Subcutaneous abdominal adipose tissue (tissue), 5 donors: ENCODE measurements around the gene POLR2E.
A peak's percentile ranks its signal among the peaks of the same experiment; 100 is the strongest.

ENCODE experiments used
- H3K27ac ChIP-seq: one replicate; pipeline ENCODE4 v1.7.0; 2013; ENCODE audit warnings: low read depth, mild to moderate bottlenecking, inconsistent platforms, low read length, moderate library complexity
- H3K27me3 ChIP-seq, 5 donors: one replicate each; pipeline ENCODE4 v1.7.0; 2013; ENCODE audit warnings: low read length in 5 of 5, inconsistent platforms in 1 of 5; ENCODE audit not compliant: control insufficient read depth in 5 of 5, insufficient read depth in 4 of 5
- H3K36me3 ChIP-seq, 5 donors: one replicate each; pipeline ENCODE4 v1.7.0; 2013; ENCODE audit warnings: low read length in 5 of 5; ENCODE audit not compliant: control insufficient read depth in 5 of 5, insufficient read depth in 5 of 5
- H3K4me1 ChIP-seq, 5 donors: one replicate each; pipeline ENCODE4 v1.7.0; 2013; ENCODE audit warnings: low read length in 5 of 5, mild to moderate bottlenecking in 3 of 5, moderate library complexity in 1 of 5; ENCODE audit not compliant: control insufficient read depth in 5 of 5, insufficient read depth in 5 of 5
- H3K4me3 ChIP-seq, 5 donors: one replicate each; pipeline ENCODE4 v1.7.0; 2013; ENCODE audit warnings: low read length in 5 of 5, low read depth in 1 of 5
- H3K9ac ChIP-seq, 5 donors: one replicate each; pipeline ENCODE4 v1.7.0; 2013; ENCODE audit warnings: low read length in 5 of 5, mild to moderate bottlenecking in 4 of 5, moderate library complexity in 3 of 5
- H3K9me3 ChIP-seq, 5 donors: one replicate each; pipeline ENCODE4 v1.7.0; 2013; ENCODE audit warnings: low read length in 5 of 5; ENCODE audit not compliant: control insufficient read depth in 5 of 5
- donor health status: healthy.
- donor health status: healthy.
- donor health status: healthy.
- donor health status: healthy.
- donor health status: healthy.

POLR2E gene

DNA sequence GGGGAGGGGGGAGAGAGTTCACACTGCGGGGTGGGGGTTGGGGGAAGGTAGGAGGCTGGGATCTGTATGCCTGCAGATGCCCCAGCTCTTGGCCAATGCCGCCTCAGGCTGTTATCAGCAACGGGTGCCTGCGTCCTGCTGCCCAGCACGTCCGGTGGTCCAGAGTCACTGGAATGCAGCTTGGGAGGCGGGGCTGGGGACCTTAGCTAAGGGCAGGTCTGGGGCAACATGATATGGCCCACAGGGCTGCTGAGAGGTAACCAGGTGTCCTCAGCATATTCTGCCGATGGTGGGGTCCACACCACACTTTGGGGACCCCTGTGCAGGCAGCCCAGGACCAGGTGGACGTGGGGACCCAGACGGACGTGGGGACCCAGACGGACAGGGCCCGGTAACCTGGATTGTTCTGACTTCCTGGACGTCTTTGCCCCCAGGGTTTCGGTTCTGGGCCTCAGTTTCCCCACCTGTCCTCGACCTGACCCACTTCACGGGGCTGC, 28.9 kb downstream of the POLR2E start:
- H3K36me3 ChIP-seq = peaks cover 0 to 3% (median 0%) of the 10 kb centered on the region in 5 donors
- no peaks in the 10 kb centered on the region for H3K9me3 ChIP-seq
- no peak overlapping the region for H3K27ac ChIP-seq
- H3K9ac ChIP-seq = no peak overlapping the region
- peak overlapping the region in 2 of 5 donors; percentile 55 to 67 for H3K4me3 ChIP-seq
- H3K4me1 ChIP-seq = peaks cover 0 to 54% (median 45%) of the 10 kb centered on the region in 5 donors
- peaks cover 0 to 49% (median 6%) of the 10 kb centered on the region in 5 donors for H3K27me3 ChIP-seq

DNA sequence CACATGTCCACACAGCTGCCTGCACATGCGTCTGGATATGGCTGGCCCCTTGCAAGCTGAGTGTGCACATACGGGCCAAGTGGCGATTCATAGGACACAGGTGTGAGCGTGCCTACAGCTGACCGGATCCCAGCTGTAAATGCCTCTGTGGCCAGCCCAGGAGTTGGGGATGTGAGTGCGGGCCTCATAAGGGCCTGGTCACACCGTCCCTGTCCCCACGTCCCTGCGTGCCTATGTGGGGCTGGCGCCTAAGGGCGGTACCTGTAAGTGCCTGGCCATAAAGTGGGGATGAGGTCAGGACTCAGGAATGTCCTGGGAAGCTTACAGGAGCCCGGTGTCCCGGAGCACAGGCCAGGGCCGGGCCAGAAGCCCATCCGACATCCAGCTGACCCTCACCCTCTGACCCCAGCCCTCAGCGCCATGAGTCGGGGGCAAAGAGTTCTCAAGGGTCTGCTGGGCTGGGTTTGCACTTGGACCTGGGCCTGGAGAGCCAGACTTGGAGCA, 29.5 kb downstream of the POLR2E start:
- no peak overlapping the region for H3K27ac ChIP-seq
- peaks cover 0 to under 1% (median 0%) of the 10 kb centered on the region in 5 donors for H3K9me3 ChIP-seq
- no peak overlapping the region for H3K9ac ChIP-seq
- H3K27me3 ChIP-seq = peaks cover 0 to 45% (median 2%) of the 10 kb centered on the region in 5 donors
- H3K36me3 ChIP-seq = peaks cover 0 to 3% (median 0%) of the 10 kb centered on the region in 5 donors
- peaks cover 0 to 50% (median 42%) of the 10 kb centered on the region in 5 donors for H3K4me1 ChIP-seq
- no peak overlapping the region for H3K4me3 ChIP-seq

DNA sequence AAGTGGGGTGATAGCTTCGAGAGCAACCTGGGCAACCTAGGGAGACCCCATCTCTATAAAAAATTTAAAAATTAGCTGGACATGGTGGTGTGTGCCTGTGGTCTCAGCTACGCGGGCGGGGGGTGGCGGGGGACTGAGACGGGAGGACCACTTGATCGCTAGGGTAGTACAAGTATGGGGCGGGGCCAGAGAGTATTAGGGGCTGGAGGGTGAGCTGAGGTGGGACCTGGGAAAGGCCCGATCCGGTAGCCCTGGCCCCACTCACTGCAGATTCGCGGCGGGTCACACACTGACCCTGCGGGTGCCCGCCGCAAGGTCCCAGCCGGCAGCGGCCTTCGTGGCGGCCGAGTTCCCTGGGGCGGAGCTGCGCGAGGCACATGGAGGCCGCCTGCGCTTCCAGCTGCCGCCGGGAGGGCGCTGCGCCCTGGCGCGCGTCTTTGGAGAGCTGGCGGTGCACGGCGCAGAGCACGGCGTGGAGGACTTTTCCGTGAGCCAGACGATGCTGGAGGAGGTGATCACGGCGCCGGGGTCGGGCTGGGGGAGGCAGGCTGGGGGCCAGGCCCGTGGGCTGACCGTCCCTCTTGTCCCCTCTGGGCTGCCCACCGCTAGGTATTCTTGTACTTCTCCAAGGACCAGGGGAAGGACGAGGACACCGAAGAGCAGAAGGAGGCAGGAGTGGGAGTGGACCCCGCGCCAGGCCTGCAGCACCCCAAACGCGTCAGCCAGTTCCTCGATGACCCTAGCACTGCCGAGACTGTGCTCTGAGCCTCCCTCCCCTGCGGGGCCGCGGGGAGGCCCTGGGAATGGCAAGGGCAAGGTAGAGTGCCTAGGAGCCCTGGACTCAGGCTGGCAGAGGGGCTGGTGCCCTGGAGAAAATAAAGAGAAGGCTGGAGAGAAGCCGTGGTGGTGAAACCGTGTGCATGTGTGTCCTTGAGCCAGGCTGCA, 30.2 kb downstream of the POLR2E start:
- peaks cover 0 to 44% (median 0%) of the 10 kb centered on the region in 5 donors for H3K27me3 ChIP-seq
- H3K9ac ChIP-seq = no peak overlapping the region
- peaks cover 0 to 3% (median 0%) of the 10 kb centered on the region in 5 donors for H3K36me3 ChIP-seq
- H3K4me3 ChIP-seq = peak overlapping the region in 1 of 5 donors; percentile 11
- H3K9me3 ChIP-seq = peaks cover 0 to 2% (median under 1%) of the 10 kb centered on the region in 5 donors
- no peak overlapping the region for H3K27ac ChIP-seq
- peaks cover 0 to 47% (median 39%) of the 10 kb centered on the region in 5 donors for H3K4me1 ChIP-seq

DNA sequence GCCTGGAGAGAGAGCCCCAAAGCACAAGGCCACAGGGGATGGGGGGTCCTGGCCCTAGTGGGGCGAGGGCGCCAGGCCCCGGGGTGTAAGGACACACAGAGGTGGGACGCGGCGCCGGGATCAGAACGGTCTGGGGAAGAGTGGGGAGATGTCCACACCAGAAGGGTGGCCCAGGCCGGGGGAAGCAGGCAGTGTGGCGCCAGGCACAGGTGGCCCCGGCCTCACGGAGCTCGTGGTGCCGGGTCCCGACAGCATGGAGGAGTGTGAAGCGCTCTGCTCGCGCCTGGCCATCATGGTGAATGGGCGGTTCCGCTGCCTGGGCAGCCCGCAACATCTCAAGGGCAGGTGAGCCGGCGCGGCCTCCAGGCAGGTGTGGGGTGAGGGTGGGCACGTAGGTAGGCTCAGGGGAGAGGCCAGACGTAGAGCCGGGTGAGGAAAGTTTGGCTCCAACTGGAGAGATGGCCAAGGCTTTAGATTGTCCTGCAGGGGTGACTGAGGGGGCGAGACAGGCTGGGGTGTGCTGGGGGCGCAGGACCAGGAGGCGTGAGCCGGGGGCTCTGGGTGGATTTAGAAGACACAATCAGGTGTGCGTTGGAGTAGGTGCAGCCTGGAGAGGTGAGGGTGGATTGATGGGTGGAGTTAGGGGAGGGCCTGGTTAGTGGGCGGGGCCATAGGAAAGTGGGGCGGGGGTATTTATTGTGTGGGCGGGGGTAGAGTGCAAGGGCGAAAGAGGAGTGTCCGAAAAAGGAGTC, 31.1 kb downstream of the POLR2E start:
- H3K4me1 ChIP-seq = peaks cover 0 to 38% (median 33%) of the 10 kb centered on the region in 5 donors
- no peak overlapping the region for H3K4me3 ChIP-seq
- H3K27me3 ChIP-seq = peaks cover 0 to 43% (median 0%) of the 10 kb centered on the region in 5 donors

DNA sequence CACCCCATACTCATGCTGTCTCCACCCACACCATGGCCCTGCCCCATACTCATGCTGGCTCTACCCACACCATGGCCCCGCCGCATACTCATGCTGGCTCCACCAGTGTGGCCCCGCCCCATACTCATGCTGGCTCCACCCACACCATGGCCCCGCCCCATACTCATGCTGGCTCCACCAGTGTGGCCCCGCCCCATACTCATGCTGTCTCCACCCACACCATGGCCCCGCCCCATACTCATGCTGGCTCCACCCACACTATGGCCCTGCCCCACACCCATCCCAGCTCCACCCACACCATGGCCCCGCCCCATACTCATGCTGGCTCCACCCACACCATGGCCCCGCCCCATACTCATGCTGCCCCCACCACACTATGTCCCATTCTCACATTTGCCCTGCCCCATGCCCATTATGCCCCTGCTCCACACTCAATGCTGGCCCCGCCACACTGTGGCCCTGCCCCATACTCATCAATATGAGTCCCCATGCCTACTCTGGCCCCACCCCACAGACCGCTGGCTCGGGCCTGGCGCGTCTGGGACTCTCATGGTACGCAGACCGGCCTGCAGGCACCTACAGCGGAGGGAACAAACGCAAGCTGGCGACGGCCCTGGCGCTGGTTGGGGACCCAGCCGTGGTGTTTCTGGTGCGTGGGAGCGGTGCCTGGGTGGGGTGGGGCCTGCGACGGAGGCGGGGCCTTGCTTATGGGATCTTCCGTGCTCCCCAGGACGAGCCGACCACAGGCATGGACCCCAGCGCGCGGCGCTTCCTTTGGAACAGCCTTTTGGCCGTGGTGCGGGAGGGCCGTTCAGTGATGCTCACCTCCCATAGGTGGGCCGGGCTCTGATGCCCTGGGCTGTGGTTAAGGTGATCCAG, 31.9 kb downstream of the POLR2E start:
- Histone ChIP-seq H3K27ac (no peak overlapping the region), H3K4me3 (no peak overlapping the region), H3K27me3 (peaks cover 0 to 36% (median 0%) of the 10 kb centered on the region in 5 donors), H3K9ac (no peak overlapping the region), H3K4me1 (peaks cover 0 to 30% (median 27%) of the 10 kb centered on the region in 5 donors), H3K36me3 (peaks cover 0 to 10% (median 7%) of the 10 kb centered on the region in 5 donors), H3K9me3 (peaks cover 4 to 13% (median 12%) of the 10 kb centered on the region in 5 donors)

More for the DNA sequence above, 31.1 kb downstream of the POLR2E start:
- Histone ChIP-seq H3K36me3 (peaks cover 0 to 5% (median 0%) of the 10 kb centered on the region in 5 donors), H3K9me3 (peaks cover 0 to 6% (median 5%) of the 10 kb centered on the region in 5 donors), H3K9ac (no peak overlapping the region), H3K27ac (no peak overlapping the region)

DNA sequence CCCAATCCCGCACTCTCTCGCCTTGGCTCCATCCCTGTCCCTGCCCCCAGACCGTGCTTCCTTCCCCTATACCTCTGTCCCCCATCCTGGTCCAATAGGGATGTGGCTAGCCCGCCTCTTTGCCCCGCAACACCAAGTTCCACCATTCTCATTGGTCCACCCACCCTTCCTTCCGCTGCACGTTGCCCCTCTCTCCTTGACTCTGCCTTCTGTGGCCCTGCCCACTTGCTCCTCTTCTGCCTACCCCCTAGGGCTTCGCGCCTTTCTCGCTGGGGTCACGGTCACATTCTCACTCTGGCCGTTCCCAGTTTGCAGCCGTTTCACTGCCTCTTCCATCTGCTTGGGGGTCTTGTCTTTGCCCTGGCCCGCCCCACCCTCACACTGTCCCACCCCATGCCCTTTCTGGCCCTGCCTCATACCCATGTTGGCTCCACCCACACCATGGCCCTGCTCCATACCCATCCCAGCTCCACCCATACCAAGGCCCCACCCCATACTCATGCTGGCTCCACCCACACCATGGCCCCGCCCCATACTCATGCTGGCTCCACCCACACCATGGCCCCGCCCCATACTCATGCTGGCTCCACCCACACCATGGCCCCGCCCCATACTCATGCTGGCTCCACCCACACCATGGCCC, 32.7 kb downstream of the POLR2E start:
- Histone ChIP-seq H3K36me3 (peaks cover 0 to 13% (median 10%) of the 10 kb centered on the region in 5 donors), H3K27me3 (peaks cover 0 to 29% (median 0%) of the 10 kb centered on the region in 5 donors), H3K9ac (no peak overlapping the region), H3K27ac (no peak overlapping the region), H3K4me3 (no peak overlapping the region), H3K9me3 (peaks cover 4 to 21% (median 20%) of the 10 kb centered on the region in 5 donors), H3K4me1 (peaks cover 0 to 27% (median 25%) of the 10 kb centered on the region in 5 donors)

DNA sequence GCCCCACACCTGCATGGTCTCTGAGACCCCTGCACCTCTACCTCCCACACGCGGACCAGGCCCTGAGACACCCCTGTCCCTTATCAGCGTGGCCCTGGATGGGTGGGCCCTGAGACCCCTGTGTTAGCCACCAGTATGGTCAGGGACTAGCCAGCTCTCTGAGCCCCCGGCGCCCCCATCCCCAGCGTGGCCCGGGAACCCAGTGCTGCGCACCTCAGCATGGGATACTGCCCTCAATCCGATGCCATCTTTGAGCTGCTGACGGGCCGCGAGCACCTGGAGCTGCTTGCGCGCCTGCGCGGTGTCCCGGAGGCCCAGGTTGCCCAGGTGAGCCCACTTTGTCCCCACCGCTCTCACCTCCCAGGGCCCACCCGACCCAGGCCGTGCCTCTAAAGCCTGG, 33.2 kb downstream of the POLR2E start:
- Histone ChIP-seq H3K9me3 (peaks cover 8 to 26% (median 25%) of the 10 kb centered on the region in 5 donors), H3K27ac (no peak overlapping the region), H3K36me3 (peaks cover 0 to 17% (median 13%) of the 10 kb centered on the region in 5 donors), H3K9ac (no peak overlapping the region), H3K27me3 (peaks cover 0 to 24% (median 0%) of the 10 kb centered on the region in 5 donors), H3K4me1 (peaks cover 0 to 22% (median 21%) of the 10 kb centered on the region in 5 donors), H3K4me3 (no peak overlapping the region)

DNA sequence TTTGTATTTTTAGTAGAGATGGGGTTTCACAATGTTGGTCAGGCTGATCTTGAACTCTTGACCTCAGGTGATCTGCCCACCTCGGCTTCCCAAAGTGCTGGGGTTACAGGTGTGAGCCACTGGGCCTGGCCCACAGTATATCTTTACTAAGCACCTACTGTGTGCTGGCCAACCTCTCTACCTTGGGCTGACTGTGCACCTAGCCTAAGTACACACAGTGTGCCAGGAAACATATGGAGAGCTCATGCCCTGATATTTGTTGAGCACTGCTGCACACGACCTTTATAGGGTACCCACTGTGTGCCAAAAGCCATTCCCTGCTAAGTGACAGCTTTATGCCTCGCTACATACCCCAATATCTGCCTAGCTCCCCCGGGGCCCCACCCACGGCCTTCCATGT, 34.5 kb downstream of the POLR2E start:
- peaks cover 11 to 39% (median 38%) of the 10 kb centered on the region in 5 donors for H3K9me3 ChIP-seq
- no peak overlapping the region for H3K4me3 ChIP-seq
- H3K4me1 ChIP-seq = peaks cover 0 to 13% (median 11%) of the 10 kb centered on the region in 5 donors
- H3K27ac ChIP-seq = no peak overlapping the region
- peaks cover 0 to 30% (median 20%) of the 10 kb centered on the region in 5 donors for H3K36me3 ChIP-seq
- H3K27me3 ChIP-seq = peaks cover 0 to 13% (median 0%) of the 10 kb centered on the region in 5 donors
- no peak overlapping the region for H3K9ac ChIP-seq
